Measurements from ENCODE around the gene LMAN2. TPM values are rescaled to one million over a fixed set of nuclear protein-coding genes. Genes with fewer than 3 reads are reported as not detected.
"Not testable (repeated sequence)": the region's sequence is repeated elsewhere in the genome, so short reads cannot be mapped to it uniquely, and the experiment has no call there.

LMAN2 gene
- polyA plus RNA-seq, 4 donors = 94.0 to 135 (median 130) TPM

GRCh38 chr5:177366528-177367322 lies 15.3 kb upstream of the LMAN2 start:
- DNase-seq (ENCODE audit: low read depth in 4 of 4, low spot score in 3 of 4) = peak; percentile 77 to 84 (median 80)

- no peak for DNase-seq (ENCODE audit: low read depth in 4 of 4, low spot score in 3 of 4)
Observed at GRCh38 chr5:177365845-177366527, 14.5 kb upstream of the LMAN2 start.

- DNase-seq (ENCODE audit: low read depth in 4 of 4, low spot score in 3 of 4) = no peak
Observed at GRCh38 chr5:177364159-177364962, 12.9 kb upstream of the LMAN2 start.

- DNase-seq (ENCODE audit: low read depth in 4 of 4, low spot score in 3 of 4) = no peak
Observed at GRCh38 chr5:177363565-177363964, 12.1 kb upstream of the LMAN2 start.

- peak in 2 of 4 donors; percentile 44 to 46 for DNase-seq (ENCODE audit: low read depth in 4 of 4, low spot score in 3 of 4)
Observed at GRCh38 chr5:177362610-177363507, 11.4 kb upstream of the LMAN2 start.

- no peak for DNase-seq (ENCODE audit: low read depth in 4 of 4, low spot score in 3 of 4)
Observed at GRCh38 chr5:177362292-177362609, 10.8 kb upstream of the LMAN2 start.

- no peak for DNase-seq (ENCODE audit: low read depth in 4 of 4, low spot score in 3 of 4)
Observed at GRCh38 chr5:177361418-177362291, 10.2 kb upstream of the LMAN2 start.

GRCh38 chr5:177360740-177361139 lies 9.3 kb upstream of the LMAN2 start:
- DNase-seq (ENCODE audit: low read depth in 4 of 4, low spot score in 3 of 4) = not testable (repeated sequence)

- DNase-seq (ENCODE audit: low read depth in 4 of 4, low spot score in 3 of 4) = no peak
Observed at GRCh38 chr5:177359860-177360259, 8.4 kb upstream of the LMAN2 start.

- DNase-seq (ENCODE audit: low read depth in 4 of 4, low spot score in 3 of 4) = no peak
Observed at GRCh38 chr5:177359451-177359851, 8.0 kb upstream of the LMAN2 start.

GRCh38 chr5:177358370-177358819 lies 6.9 kb upstream of the LMAN2 start:
- DNase-seq (ENCODE audit: low read depth in 4 of 4, low spot score in 3 of 4) = no peak

- no peak for DNase-seq (ENCODE audit: low read depth in 4 of 4, low spot score in 3 of 4)
Observed at GRCh38 chr5:177357459-177358351, 6.2 kb upstream of the LMAN2 start, which contains the start of gene RGS14. RGS14 (plus strand) TSS chr5:177357924; CDS start chr5:177358025, 101 bp downstream.

GRCh38 chr5:177357146-177357458 lies 5.6 kb upstream of the LMAN2 start:
- DNase-seq (ENCODE audit: low read depth in 4 of 4, low spot score in 3 of 4) = no peak

GRCh38 chr5:177356746-177357145 lies 5.3 kb upstream of the LMAN2 start:
- DNase-seq (ENCODE audit: low read depth in 4 of 4, low spot score in 3 of 4) = no peak

GRCh38 chr5:177355868-177356168 lies 4.3 kb upstream of the LMAN2 start:
- DNase-seq (ENCODE audit: low read depth in 4 of 4, low spot score in 3 of 4) = no peak

- no peak for DNase-seq (ENCODE audit: low read depth in 4 of 4, low spot score in 3 of 4)
Observed at GRCh38 chr5:177355162-177355867, 3.8 kb upstream of the LMAN2 start.

- no peak for DNase-seq (ENCODE audit: low read depth in 4 of 4, low spot score in 3 of 4)
Observed at GRCh38 chr5:177354711-177355110, 3.2 kb upstream of the LMAN2 start.

- DNase-seq (ENCODE audit: low read depth in 4 of 4, low spot score in 3 of 4) = no peak
Observed at GRCh38 chr5:177354256-177354655, 2.8 kb upstream of the LMAN2 start.

Measured in left renal pelvis (tissue), 4 donors.